Measurements from ENCODE around the gene CLN3. TPM values are rescaled to one million over a fixed set of nuclear protein-coding genes. Genes with fewer than 3 reads are reported as not detected.

The CLN3 gene
- total RNA-seq, 1 experiment from 2014 or later: 19.7 TPM

- no peak for DNase-seq (ENCODE audit: unreplicated experiment)
- TF ChIP-seq, protein P1, sequence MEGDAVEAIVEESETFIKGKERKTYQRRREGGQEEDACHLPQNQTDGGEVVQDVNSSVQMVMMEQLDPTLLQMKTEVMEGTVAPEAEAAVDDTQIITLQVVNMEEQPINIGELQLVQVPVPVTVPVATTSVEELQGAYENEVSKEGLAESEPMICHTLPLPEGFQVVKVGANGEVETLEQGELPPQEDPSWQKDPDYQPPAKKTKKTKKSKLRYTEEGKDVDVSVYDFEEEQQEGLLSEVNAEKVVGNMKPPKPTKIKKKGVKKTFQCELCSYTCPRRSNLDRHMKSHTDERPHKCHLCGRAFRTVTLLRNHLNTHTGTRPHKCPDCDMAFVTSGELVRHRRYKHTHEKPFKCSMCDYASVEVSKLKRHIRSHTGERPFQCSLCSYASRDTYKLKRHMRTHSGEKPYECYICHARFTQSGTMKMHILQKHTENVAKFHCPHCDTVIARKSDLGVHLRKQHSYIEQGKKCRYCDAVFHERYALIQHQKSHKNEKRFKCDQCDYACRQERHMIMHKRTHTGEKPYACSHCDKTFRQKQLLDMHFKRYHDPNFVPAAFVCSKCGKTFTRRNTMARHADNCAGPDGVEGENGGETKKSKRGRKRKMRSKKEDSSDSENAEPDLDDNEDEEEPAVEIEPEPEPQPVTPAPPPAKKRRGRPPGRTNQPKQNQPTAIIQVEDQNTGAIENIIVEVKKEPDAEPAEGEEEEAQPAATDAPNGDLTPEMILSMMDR (IDR thresholded peaks at IDR 0.05; ENCODE audit: unreplicated experiment): no peak
- Mint-ChIP-seq H3K9me3 (ENCODE audit: unreplicated experiment) (no peaks in the 10 kb centered on the region), H3K4me3 (ENCODE audit: unreplicated experiment) (no peak overlapping the region), H3K27ac (ENCODE audit: low read depth, unreplicated experiment) (no peak overlapping the region), H3K36me3 (ENCODE audit: insufficient read depth, unreplicated experiment) (no peaks in the 10 kb centered on the region), H3K27me3 (ENCODE audit: insufficient read depth, unreplicated experiment) (no peaks in the 10 kb centered on the region), H3K4me1 (ENCODE audit: insufficient read depth, unreplicated experiment) (no peaks in the 10 kb centered on the region)
- intact Hi-C loops (cut with micrococcal nuclease): no loop called here
- CTCF ChIA-PET: interaction anchor here (1.3 kb wide), 1 partner anchor 36 kb away, joined by 3 read pairs; no protein-coding TSS in a partner anchor
- no TSS peak for BruUV-seq (replicated peaks)
- POLR2A ChIA-PET: no interaction called here
These were observed 21.8 kb upstream of the CLN3 start for GRCh38 chr16:28513484-28514181.

DNA sequence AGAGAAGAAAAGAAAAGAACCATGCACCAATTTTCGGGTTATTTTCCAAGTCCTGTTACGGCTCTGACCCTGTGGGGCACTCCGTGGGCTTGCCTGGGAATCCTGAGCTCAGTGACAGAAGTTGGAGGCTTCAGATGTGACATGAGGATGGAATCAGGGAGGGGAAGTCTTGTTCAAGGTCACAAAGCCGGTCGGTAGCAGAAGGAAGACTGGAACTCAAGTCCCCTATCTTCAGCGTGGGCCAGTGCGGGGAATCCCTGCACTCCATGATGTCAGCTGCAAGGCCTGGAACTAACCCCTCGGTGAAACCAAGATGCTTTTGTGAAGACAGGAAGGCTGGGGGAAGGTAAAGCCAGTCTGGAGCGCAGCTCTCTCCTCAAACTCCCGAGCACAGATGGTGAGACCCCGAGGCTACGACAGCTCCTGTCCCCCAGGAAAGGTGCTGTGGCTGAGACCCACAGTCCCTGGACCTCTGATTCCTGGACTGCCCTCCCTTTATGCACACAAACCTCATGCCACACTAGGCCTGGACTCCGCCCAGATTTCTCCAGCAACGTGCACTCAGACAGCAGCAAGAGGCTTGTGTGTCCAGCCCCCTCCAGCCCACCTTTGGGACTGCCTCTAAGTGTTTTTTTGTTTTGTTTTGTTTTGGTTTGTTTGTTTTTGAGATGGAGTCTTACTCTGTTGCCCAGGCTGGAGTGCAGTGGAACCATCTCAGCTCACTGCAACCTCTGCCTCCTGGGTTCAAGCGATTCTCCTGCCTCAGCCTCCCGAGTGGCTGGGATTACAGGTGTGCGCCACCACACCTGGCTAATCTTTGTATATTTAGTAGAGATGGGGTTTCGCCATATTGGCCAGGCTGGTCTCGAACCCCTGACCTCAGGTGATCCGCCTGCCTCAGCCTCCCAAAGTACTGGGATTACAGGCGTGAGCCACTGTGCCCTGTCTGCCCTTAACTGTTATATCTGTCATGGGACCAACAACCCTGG is 20.2 kb upstream of the CLN3 start:
- intact Hi-C loops (cut with micrococcal nuclease): no loop called here
- Mint-ChIP-seq H3K4me3 (ENCODE audit: unreplicated experiment) (no peak overlapping the region), H3K27me3 (ENCODE audit: insufficient read depth, unreplicated experiment) (peaks cover 2% of the 10 kb centered on the region), H3K27ac (ENCODE audit: low read depth, unreplicated experiment) (no peak overlapping the region), H3K36me3 (ENCODE audit: insufficient read depth, unreplicated experiment) (no peaks in the 10 kb centered on the region), H3K9me3 (ENCODE audit: unreplicated experiment) (no peaks in the 10 kb centered on the region), H3K4me1 (ENCODE audit: insufficient read depth, unreplicated experiment) (no peaks in the 10 kb centered on the region)
- DNase-seq (ENCODE audit: unreplicated experiment): no peak
- CTCF ChIA-PET: interaction anchor here (0.7 kb wide), 1 partner anchor 13 kb away, joined by 5 read pairs; no protein-coding TSS in a partner anchor
- no TSS peak for BruUV-seq (replicated peaks)
- POLR2A ChIA-PET: no interaction called here
- TF ChIP-seq, protein P1 (IDR thresholded peaks at IDR 0.05; ENCODE audit: unreplicated experiment): no peak

- H3K9me3 Mint-ChIP-seq (ENCODE audit: unreplicated experiment): no peaks in the 10 kb centered on the region
- TF ChIP-seq, protein P1 (IDR thresholded peaks at IDR 0.05; ENCODE audit: unreplicated experiment): no peak
- ChIA-PET CTCF (no interaction called here), POLR2A (no interaction called here)
- peaks cover 12% of the 10 kb centered on the region for H3K27me3 Mint-ChIP-seq (ENCODE audit: insufficient read depth, unreplicated experiment)
- intact Hi-C loops (cut with micrococcal nuclease): no loop called here
- no peaks in the 10 kb centered on the region for H3K4me1 Mint-ChIP-seq (ENCODE audit: insufficient read depth, unreplicated experiment)
- DNase-seq (ENCODE audit: unreplicated experiment): no peak
- no TSS peak for BruUV-seq (replicated peaks)
- no peaks in the 10 kb centered on the region for H3K36me3 Mint-ChIP-seq (ENCODE audit: insufficient read depth, unreplicated experiment)
- H3K27ac Mint-ChIP-seq (ENCODE audit: low read depth, unreplicated experiment): no peak overlapping the region
- H3K4me3 Mint-ChIP-seq (ENCODE audit: unreplicated experiment): no peak overlapping the region
These were observed 19.2 kb upstream of the CLN3 start for GRCh38 chr16:28511031-28511430.

DNA sequence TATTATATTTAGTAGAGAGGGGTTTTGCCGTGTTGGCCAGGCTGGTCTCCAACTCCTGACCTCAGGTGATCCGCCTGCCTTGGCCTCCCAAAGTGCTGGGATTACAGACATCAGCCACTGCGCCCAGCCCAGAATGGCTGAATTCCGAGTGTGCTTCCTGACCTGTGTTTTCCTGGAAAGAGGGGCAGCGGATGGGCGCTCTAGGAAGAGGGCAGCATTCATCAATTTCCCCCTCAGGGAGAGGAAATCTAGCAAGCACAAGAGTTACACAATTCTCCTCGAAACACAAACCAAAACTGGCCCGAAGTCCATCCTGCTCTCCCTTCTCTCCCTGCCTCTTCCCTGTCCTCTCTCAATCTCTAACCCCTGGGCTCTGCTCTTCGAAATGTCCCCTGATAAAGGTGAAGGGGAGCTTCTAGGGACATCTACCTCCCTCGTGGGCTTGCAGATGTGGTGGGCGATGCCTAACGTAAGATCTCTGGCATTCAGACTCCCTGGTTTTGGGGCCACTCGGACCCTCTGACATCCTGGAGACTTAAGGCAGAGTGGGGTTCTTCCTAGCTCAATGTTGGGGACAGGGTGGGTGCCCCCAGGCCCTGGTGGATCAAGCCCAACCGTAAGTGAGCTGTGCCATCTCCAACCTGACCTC is 13.7 kb upstream of the CLN3 start:
- H3K36me3 Mint-ChIP-seq (ENCODE audit: insufficient read depth, unreplicated experiment): no peaks in the 10 kb centered on the region
- POLR2A ChIA-PET: no interaction called here
- CTCF ChIA-PET: no interaction called here
- H3K4me3 Mint-ChIP-seq (ENCODE audit: unreplicated experiment): no peak overlapping the region
- H3K4me1 Mint-ChIP-seq (ENCODE audit: insufficient read depth, unreplicated experiment): no peaks in the 10 kb centered on the region
- DNase-seq (ENCODE audit: unreplicated experiment): no peak
- TF ChIP-seq, protein P1 (IDR thresholded peaks at IDR 0.05; ENCODE audit: unreplicated experiment): no peak
- no peaks in the 10 kb centered on the region for H3K9me3 Mint-ChIP-seq (ENCODE audit: unreplicated experiment)
- H3K27ac Mint-ChIP-seq (ENCODE audit: low read depth, unreplicated experiment): no peak overlapping the region
- no TSS peak for BruUV-seq (replicated peaks)
- intact Hi-C loops (cut with micrococcal nuclease): no loop called here
- peaks cover 19% of the 10 kb centered on the region for H3K27me3 Mint-ChIP-seq (ENCODE audit: insufficient read depth, unreplicated experiment)
